Measurements from ENCODE around the gene FAS.

- TF ChIP-seq CTCF (conservative IDR thresholded peaks at IDR 0.05; ENCODE audit: low read length) = no peak
- TF ChIP-seq EZH2phosphoT487 (IDR thresholded peaks at IDR 0.05; ENCODE audit: borderline replicate concordance) = no peak
These were observed 16.6 kb upstream of the FAS start for GRCh38 chr10:88974012-88974411.

Measured in Loucy (cell line).